Effector memory CD8-positive, alpha-beta T cell (primary cell): ENCODE data around the gene CDX1.

Experiments
- ATAC-seq: fragments of 150-1000 bp; cut with Tn5 transposase; replicated peaks from 2 replicates; pipeline ENCODE4 v1.10.0; 2021; ENCODE audit warnings: mild to moderate bottlenecking, moderate library complexity
- DNase-seq, 3 experiments: peaks; one replicate each; pipeline ENCODE4 v3.0.0; 2021
- H3K27ac Mint-ChIP-seq, 2 donors: one replicate each; pipeline ENCODE4 v1.8.0; 2022; ENCODE audit warnings: mild to moderate bottlenecking in 2 of 2, mixed read lengths in 2 of 2, moderate library complexity in 2 of 2
- H3K27me3 Mint-ChIP-seq, 2 donors: one replicate each; pipeline ENCODE4 v1.8.0; 2022; ENCODE audit warnings: mixed read lengths in 2 of 2
- H3K36me3 Mint-ChIP-seq: one replicate; pipeline ENCODE4 v1.8.0; 2022; ENCODE audit warnings: mild to moderate bottlenecking, moderate library complexity, mixed read lengths; ENCODE audit not compliant: insufficient read depth
- H3K4me1 Mint-ChIP-seq, 2 donors: one replicate each; pipeline ENCODE4 v1.8.0; 2022; ENCODE audit warnings: low read depth in 2 of 2, mixed read lengths in 2 of 2
- H3K4me3 Mint-ChIP-seq, 2 donors: one replicate each; pipeline ENCODE4 v1.8.0; 2022; ENCODE audit warnings: mild to moderate bottlenecking in 2 of 2, mixed read lengths in 2 of 2, moderate library complexity in 2 of 2
- H3K9me3 Mint-ChIP-seq, 2 donors: one replicate each; pipeline ENCODE4 v1.8.0; 2022; ENCODE audit warnings: mixed read lengths in 2 of 2

CDX1 gene

DNA sequence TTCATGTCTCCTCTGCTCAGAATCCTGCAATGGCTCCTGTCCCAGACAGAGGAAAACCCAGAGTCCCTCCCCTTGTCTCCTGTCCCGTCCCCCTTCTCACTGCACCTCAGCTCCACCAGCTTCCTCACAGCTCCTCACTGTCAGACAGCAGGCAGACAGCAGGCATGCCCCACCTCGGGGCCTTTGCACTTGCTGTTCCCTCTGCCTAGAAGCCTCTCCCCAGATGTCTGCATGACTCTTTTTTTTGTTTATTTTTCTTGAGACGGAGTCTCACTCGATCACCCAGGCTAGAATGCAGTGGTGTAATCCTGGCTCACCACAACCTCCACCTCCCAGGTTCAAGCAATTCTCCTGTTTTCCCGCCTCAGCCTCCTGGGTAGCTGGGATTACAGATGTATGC, 14.4 kb downstream of the CDX1 start:
- no peak for DNase-seq
- no peak for ATAC-seq
- Mint-ChIP-seq H3K4me1 (no peaks in the 10 kb centered on the region), H3K36me3 (no peaks in the 10 kb centered on the region), H3K4me3 (no peak overlapping the region), H3K27me3 (peaks cover 16 to 63% of the 10 kb centered on the region in 2 donors), H3K27ac (no peak overlapping the region), H3K9me3 (no peaks in the 10 kb centered on the region)

DNA sequence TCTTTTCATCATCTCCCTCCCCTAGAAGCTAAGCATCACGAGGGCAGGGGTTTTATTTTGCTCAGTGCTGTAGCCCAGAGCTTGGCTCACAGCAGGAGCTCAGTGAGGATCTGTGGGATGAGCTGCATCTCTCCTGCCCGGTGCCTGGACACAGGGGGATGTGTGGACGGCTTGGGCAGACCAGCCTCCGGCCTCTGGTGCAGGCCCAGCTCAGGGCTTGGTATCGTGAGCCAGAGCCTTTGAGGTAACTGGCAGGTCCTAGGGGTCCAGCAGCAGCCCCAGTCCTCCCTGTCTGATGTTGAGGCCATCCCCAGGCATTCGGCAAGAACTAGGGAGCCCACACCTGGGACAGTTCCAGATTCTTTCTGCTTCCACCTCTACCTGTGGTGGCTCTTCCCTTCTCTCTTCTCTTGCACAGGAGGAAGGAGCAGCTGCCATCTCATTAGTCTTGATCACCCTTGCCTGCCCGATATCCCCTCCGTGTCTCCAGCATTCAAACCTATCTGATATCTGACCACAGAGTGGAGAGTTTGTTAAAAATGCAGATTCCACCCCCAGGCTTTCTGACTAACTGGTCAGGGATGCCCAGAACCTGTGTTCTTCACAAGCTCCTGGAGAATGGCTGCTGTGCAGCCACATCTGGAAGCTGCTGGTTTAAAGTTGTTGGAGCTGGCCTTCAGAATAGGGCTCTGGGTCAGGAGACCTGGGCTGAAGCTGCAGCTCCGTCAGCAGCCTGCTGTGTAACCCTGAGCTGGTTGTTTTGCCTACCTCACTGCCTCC, 15.4 kb downstream of the CDX1 start:
- DNase-seq (no peak), ATAC-seq (no peak)
- Mint-ChIP-seq H3K27ac (no peak overlapping the region), H3K4me3 (no peak overlapping the region), H3K36me3 (no peaks in the 10 kb centered on the region), H3K4me1 (no peaks in the 10 kb centered on the region), H3K9me3 (no peaks in the 10 kb centered on the region), H3K27me3 (peaks cover 14 to 63% of the 10 kb centered on the region in 2 donors)

DNA sequence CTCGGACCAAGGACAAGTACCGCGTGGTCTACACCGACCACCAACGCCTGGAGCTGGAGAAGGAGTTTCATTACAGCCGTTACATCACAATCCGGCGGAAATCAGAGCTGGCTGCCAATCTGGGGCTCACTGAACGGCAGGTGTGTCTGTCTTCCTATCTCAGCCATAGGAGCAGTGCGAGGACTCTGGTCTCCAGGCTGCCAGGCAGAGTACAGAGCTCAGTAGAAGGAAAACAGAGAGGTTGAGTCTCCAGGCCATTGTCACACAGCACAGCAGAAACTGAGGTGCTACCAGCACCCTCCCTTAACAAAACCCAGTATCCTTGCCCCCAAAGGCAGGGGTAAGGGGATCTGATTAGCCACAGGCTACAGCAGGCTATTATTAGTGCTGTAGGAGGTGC, 16.2 kb downstream of the CDX1 start:
- no peak for ATAC-seq
- DNase-seq = no peak
- Mint-ChIP-seq H3K27ac (no peak overlapping the region), H3K4me1 (no peaks in the 10 kb centered on the region), H3K9me3 (no peaks in the 10 kb centered on the region), H3K4me3 (no peak overlapping the region), H3K36me3 (no peaks in the 10 kb centered on the region), H3K27me3 (peaks cover 20 to 68% of the 10 kb centered on the region in 2 donors)

DNA sequence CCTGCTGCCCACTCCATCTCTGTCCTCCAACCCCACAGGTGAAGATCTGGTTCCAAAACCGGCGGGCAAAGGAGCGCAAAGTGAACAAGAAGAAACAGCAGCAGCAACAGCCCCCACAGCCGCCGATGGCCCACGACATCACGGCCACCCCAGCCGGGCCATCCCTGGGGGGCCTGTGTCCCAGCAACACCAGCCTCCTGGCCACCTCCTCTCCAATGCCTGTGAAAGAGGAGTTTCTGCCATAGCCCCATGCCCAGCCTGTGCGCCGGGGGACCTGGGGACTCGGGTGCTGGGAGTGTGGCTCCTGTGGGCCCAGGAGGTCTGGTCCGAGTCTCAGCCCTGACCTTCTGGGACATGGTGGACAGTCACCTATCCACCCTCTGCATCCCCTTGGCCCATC, 16.9 kb downstream of the CDX1 start:
- DNase-seq = no peak
- H3K27ac Mint-ChIP-seq = no peak overlapping the region
- no peak overlapping the region for H3K4me3 Mint-ChIP-seq
- H3K27me3 Mint-ChIP-seq = peaks cover 20 to 67% of the 10 kb centered on the region in 2 donors
- no peaks in the 10 kb centered on the region for H3K4me1 Mint-ChIP-seq
- H3K36me3 Mint-ChIP-seq = no peaks in the 10 kb centered on the region
- H3K9me3 Mint-ChIP-seq = no peaks in the 10 kb centered on the region
- no peak for ATAC-seq

DNA sequence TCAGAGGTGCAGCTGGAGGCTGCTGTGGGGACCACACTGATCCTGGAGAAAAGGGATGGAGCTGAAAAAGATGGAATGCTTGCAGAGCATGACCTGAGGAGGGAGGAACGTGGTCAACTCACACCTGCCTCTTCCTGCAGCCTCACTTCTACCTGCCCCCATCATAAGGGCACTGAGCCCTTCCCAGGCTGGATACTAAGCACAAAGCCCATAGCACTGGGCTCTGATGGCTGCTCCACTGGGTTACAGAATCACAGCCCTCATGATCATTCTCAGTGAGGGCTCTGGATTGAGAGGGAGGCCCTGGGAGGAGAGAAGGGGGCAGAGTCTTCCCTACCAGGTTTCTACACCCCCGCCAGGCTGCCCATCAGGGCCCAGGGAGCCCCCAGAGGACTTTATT, 17.4 kb downstream of the CDX1 start:
- H3K4me1 Mint-ChIP-seq = no peaks in the 10 kb centered on the region
- H3K4me3 Mint-ChIP-seq = no peak overlapping the region
- DNase-seq = no peak
- peaks cover 16 to 67% of the 10 kb centered on the region in 2 donors for H3K27me3 Mint-ChIP-seq
- no peaks in the 10 kb centered on the region for H3K36me3 Mint-ChIP-seq
- ATAC-seq = no peak
- no peaks in the 10 kb centered on the region for H3K9me3 Mint-ChIP-seq
- no peak overlapping the region for H3K27ac Mint-ChIP-seq

GRCh38 chr5:150184990-150185912, 18.7 kb downstream of the CDX1 start:
- DNase-seq (no peak), ATAC-seq (no peak)
- Mint-ChIP-seq H3K27ac (no peak overlapping the region), H3K36me3 (no peaks in the 10 kb centered on the region), H3K4me3 (no peak overlapping the region), H3K4me1 (no peaks in the 10 kb centered on the region), H3K27me3 (peaks cover 24 to 68% of the 10 kb centered on the region in 2 donors), H3K9me3 (no peaks in the 10 kb centered on the region)

- Mint-ChIP-seq H3K36me3 (no peaks in the 10 kb centered on the region), H3K27me3 (peaks cover 29 to 76% of the 10 kb centered on the region in 2 donors), H3K27ac (no peak overlapping the region), H3K4me1 (no peaks in the 10 kb centered on the region), H3K4me3 (no peak overlapping the region), H3K9me3 (no peaks in the 10 kb centered on the region)
- ATAC-seq = no peak
- DNase-seq = no peak
These were observed 19.6 kb downstream of the CDX1 start for GRCh38 chr5:150186137-150186536.

DNA sequence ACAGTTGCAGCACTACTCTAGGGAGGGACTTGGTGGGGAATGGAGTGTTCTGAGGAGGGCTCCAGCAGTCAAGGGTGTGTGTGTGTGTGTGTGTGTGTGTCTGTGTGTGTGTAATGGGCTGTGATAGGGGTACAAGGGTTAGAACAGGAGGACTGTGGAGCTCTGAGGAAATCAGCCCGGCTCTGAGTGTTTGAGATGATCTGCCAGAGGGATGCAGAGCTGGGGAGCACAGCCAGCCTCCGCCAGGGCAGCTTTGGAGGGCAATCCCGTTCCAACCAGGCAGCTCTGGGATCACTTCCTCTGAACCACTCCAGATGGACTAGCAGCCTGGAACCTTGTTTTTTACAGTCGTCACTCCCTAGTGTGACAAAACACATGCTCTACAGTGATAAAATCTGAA, 20.3 kb downstream of the CDX1 start:
- no peaks in the 10 kb centered on the region for H3K9me3 Mint-ChIP-seq
- no peaks in the 10 kb centered on the region for H3K4me1 Mint-ChIP-seq
- H3K36me3 Mint-ChIP-seq = no peaks in the 10 kb centered on the region
- H3K27ac Mint-ChIP-seq = no peak overlapping the region
- ATAC-seq (no peak), DNase-seq (no peak)
- H3K4me3 Mint-ChIP-seq = no peak overlapping the region
- H3K27me3 Mint-ChIP-seq = peaks cover 30 to 76% of the 10 kb centered on the region in 2 donors

GRCh38 chr5:150188146-150188842, 21.7 kb downstream of the CDX1 start:
- no peak for DNase-seq
- H3K4me1 Mint-ChIP-seq = no peaks in the 10 kb centered on the region
- no peaks in the 10 kb centered on the region for H3K36me3 Mint-ChIP-seq
- no peak for ATAC-seq
- peaks cover 41 to 76% of the 10 kb centered on the region in 2 donors for H3K27me3 Mint-ChIP-seq
- H3K27ac Mint-ChIP-seq = no peak overlapping the region
- H3K4me3 Mint-ChIP-seq = no peak overlapping the region
- H3K9me3 Mint-ChIP-seq = no peaks in the 10 kb centered on the region

DNA sequence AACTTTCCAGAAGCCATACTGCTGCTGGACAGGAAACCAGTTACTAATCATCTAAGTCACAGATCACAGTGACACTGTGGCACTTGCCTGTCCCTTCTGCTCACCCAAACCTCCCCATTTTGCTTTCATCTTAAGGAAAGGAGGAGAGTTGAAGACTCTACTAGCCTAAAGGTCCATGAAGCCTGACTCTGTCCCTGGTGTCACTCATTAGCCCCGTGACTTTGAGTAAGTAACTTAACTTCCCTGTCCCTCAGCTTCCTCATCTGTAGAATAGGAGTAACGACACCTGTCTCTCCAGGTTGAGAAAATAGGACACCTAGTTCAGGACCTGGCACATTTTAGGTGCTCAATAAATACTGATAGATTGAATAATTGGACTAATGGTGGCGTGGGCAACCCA, 22.7 kb downstream of the CDX1 start:
- Mint-ChIP-seq H3K4me3 (no peak overlapping the region), H3K27me3 (peaks cover 48 to 77% of the 10 kb centered on the region in 2 donors), H3K4me1 (no peaks in the 10 kb centered on the region), H3K9me3 (no peaks in the 10 kb centered on the region), H3K27ac (no peak overlapping the region), H3K36me3 (no peaks in the 10 kb centered on the region)
- ATAC-seq (no peak), DNase-seq (no peak)

GRCh38 chr5:150189728-150190502, 23.3 kb downstream of the CDX1 start, which contains the start of gene SLC6A7:
Gene SLC6A7 (plus strand): TSS chr5:150190062. CDS start chr5:150190328, 266 bp downstream.
- Mint-ChIP-seq H3K9me3 (no peaks in the 10 kb centered on the region), H3K4me3 (no peak within 1 kb of the TSS), H3K27ac (no peak within 1 kb of the TSS), H3K36me3 (no peaks in the 10 kb centered on the region), H3K4me1 (no peaks in the 10 kb centered on the region), H3K27me3 (peaks cover 48 to 79% of the 10 kb centered on the region in 2 donors)
- DNase-seq (no peak), ATAC-seq (no peak)

- H3K4me3 Mint-ChIP-seq = no peak overlapping the region
- no peaks in the 10 kb centered on the region for H3K36me3 Mint-ChIP-seq
- no peaks in the 10 kb centered on the region for H3K4me1 Mint-ChIP-seq
- no peak overlapping the region for H3K27ac Mint-ChIP-seq
- DNase-seq (no peak), ATAC-seq (no peak)
- no peaks in the 10 kb centered on the region for H3K9me3 Mint-ChIP-seq
- H3K27me3 Mint-ChIP-seq = peaks cover 54 to 86% of the 10 kb centered on the region in 2 donors
These were observed 24.0 kb downstream of the CDX1 start for GRCh38 chr5:150190503-150190979.

GRCh38 chr5:150190987-150191386, 24.4 kb downstream of the CDX1 start:
- ATAC-seq = no peak
- Mint-ChIP-seq H3K27me3 (peaks cover 54 to 87% of the 10 kb centered on the region in 2 donors), H3K9me3 (no peaks in the 10 kb centered on the region)

More at GRCh38 chr5:150190987-150191386, 24.4 kb downstream of the CDX1 start:
- Mint-ChIP-seq H3K36me3 (no peaks in the 10 kb centered on the region), H3K4me1 (no peaks in the 10 kb centered on the region), H3K4me3 (no peak overlapping the region), H3K27ac (no peak overlapping the region)
- no peak for DNase-seq
